Vagina (tissue), 2 donors: ENCODE data around the gene GRK5. TPM values are rescaled to one million over a fixed set of nuclear protein-coding genes. Genes with fewer than 3 reads are reported as not detected.

ENCODE experiments used
- DNase-seq, 2 donors: peaks; one replicate each; pipeline ENCODE4 v3.0.0-alpha.2; 2017; ENCODE audit errors: extremely low spot score in 2 of 2
- H3K27ac ChIP-seq: fragments of 200-600 bp; sonication (generic); one replicate; pipeline ENCODE4 v1.5.1; 2019
- H3K27me3 ChIP-seq: fragments of 200-600 bp; sonication (generic); one replicate; pipeline ENCODE4 v1.5.1; 2019
- H3K36me3 ChIP-seq, 2 donors: fragments of 200-600 bp; sonication (generic); one replicate each; pipeline ENCODE4 v1.5.1; 2017 to 2019
- H3K4me1 ChIP-seq: fragments of 200-600 bp; sonication (generic); one replicate; pipeline ENCODE4 v1.5.1; 2019
- H3K4me3 ChIP-seq, 2 donors: fragments of 200-600 bp; sonication (generic); 1 replicate in 1 of 2; 2 replicates in 1 of 2; pipeline ENCODE4 v1.5.1; 2016 to 2019
- H3K9me3 ChIP-seq: fragments of 200-600 bp; sonication (generic); one replicate; pipeline ENCODE4 v1.5.1; 2019
- CTCF ChIP-seq, 3 experiments: fragments of 450-650 bp in 2 of 3; fragments of 200-600 bp in 1 of 3; sonication (generic) in 1 of 3; IDR thresholded peaks; one replicate each; pipeline ENCODE4 v1.5.1; 2017 to 2019; ENCODE audit warnings: antibody characterized with exemption in 3 of 3, mild to moderate bottlenecking in 2 of 3, moderate library complexity in 2 of 3
- POLR2A ChIP-seq, 2 donors: fragments of 450-650 bp; IDR thresholded peaks; one replicate each; pipeline ENCODE4 v1.6.1; 2017; ENCODE audit warnings: antibody characterized with exemption in 2 of 2, mild to moderate bottlenecking in 2 of 2, moderate library complexity in 2 of 2
- POLR2AphosphoS5 ChIP-seq, 2 donors: sonication (generic); formaldehyde crosslinking; IDR thresholded peaks; one replicate each; pipeline ENCODE4 v1.9.0; 2017; ENCODE audit warnings: antibody characterized with exemption in 2 of 2, mild to moderate bottlenecking in 2 of 2, low read depth in 1 of 2; ENCODE audit not compliant: insufficient read depth in 1 of 2
- intact Hi-C: fragments of 100-400 bp; cut with DNase I; formaldehyde crosslinking; loops from one replicate; pipeline ENCODE4 v1.15.1; 2023
- total RNA-seq: library from RNA; depleted of rRNA; stranded (reverse); fragments of >200 nt; gene quantifications from one replicate; pipeline ENCODE4 v1.2.3, GENCODE V29; 2016

GRK5 gene
- total RNA-seq, 1 donor from 2014 or later, result 16.5 TPM

DNA sequence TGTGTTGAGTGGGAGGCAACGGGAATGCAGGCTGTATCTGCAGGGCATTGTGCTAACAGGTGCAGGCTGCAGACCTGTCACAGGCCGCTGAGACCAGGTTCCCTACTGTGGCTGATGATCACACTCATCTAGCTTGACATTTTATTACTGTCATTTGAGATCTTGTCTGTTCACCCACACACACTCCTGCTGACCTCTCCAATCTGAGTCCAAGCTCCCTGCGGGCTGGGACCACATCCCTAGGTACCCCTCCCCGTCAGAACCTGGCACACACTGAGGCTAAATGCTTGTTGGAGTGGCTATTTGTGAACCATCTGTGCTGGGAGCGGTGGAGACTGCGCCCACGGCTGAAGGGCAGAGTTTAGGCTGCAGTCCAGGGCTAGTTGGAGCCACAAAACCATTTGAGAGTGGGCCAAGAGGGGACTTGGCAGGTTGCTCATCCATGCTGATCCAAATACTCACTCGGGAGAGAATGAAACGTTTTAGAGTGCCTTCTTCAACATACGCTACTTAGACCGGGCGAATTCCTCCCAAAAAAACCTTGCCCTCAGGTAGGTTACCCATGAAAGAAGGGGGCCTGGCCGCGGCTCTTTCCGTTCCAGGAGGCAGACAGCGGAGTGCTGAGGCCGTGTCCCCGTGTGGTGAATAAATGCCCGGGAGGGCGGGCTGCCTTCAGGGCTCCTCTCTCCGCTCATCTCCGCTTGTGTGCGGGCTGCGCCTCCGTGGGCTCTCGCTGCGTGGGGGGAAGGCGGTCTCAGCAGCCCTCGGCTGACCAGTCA is 170.8 kb downstream of the GRK5 start:
- Histone ChIP-seq H3K4me1 (peaks cover 44% of the 10 kb centered on the region), H3K27me3 (no peaks in the 10 kb centered on the region), H3K4me3 (no peak overlapping the region), H3K27ac (no peak overlapping the region), H3K9me3 (no peaks in the 10 kb centered on the region), H3K36me3 (no peaks in the 10 kb centered on the region)
- no peak for DNase-seq
- intact Hi-C loops, result loop anchor here (5.0 kb wide), 1 partner anchor 409 kb away; no protein-coding TSS in a partner anchor
- no peak for TF ChIP-seq CTCF (IDR thresholded peaks at IDR 0.05)
- TF ChIP-seq POLR2A (IDR thresholded peaks at IDR 0.05), result no peak
- TF ChIP-seq POLR2AphosphoS5 (IDR thresholded peaks at IDR 0.05; ENCODE audit: insufficient read depth in 1 of 2, low read depth in 1 of 2), result no peak

- H3K27ac ChIP-seq, result no peak overlapping the region
- no peaks in the 10 kb centered on the region for H3K36me3 ChIP-seq
- H3K4me3 ChIP-seq, result no peak overlapping the region
- no peaks in the 10 kb centered on the region for H3K9me3 ChIP-seq
- peaks cover 44% of the 10 kb centered on the region for H3K4me1 ChIP-seq
- TF ChIP-seq POLR2AphosphoS5 (IDR thresholded peaks at IDR 0.05; ENCODE audit: insufficient read depth in 1 of 2, low read depth in 1 of 2) (no peak), POLR2A (IDR thresholded peaks at IDR 0.05) (no peak), CTCF (IDR thresholded peaks at IDR 0.05) (no peak)
- no peaks in the 10 kb centered on the region for H3K27me3 ChIP-seq
- no peak for DNase-seq
- intact Hi-C loops, result loop anchor here (5.0 kb wide), 1 partner anchor 409 kb away; no protein-coding TSS in a partner anchor
These were observed 171.3 kb downstream of the GRK5 start for GRCh38 chr10:119378737-119379067.

DNA sequence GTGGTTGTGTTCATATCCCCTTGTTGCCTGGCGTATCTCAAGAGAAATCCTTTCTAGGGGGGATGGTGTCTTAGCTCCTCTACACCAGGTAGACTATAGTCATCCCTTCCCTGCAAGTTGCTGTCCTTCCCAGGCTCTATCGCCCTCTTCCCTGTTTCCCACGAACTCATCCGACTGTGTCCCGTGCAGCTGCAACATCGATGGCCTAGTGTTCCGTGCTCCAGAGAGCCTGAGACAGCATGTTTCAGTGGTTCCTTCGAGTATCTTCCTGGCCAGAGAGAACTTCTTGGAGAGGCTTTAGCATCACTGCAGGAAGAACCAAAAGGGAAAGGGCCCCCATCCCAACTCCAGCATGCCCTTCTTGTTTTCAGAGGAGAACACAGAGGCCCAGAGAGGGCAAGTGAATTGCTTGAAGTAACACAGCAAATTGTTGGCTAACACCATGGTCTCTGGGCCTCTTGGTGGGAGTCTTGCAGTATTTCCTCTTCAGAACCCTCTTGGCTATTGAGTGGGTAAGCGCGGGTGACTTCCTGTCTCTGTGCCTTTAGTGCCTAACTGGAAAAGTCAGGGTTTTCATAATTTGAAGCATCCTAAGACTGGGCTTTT is 172.2 kb downstream of the GRK5 start:
- Histone ChIP-seq H3K27ac (no peak overlapping the region), H3K4me3 (no peak overlapping the region), H3K36me3 (no peaks in the 10 kb centered on the region), H3K9me3 (no peaks in the 10 kb centered on the region), H3K4me1 (peaks cover 38% of the 10 kb centered on the region), H3K27me3 (no peaks in the 10 kb centered on the region)
- no peak for DNase-seq
- no peak for TF ChIP-seq CTCF (IDR thresholded peaks at IDR 0.05)
- no peak for TF ChIP-seq POLR2A (IDR thresholded peaks at IDR 0.05)
- TF ChIP-seq POLR2AphosphoS5 (IDR thresholded peaks at IDR 0.05; ENCODE audit: insufficient read depth in 1 of 2, low read depth in 1 of 2), result no peak
- intact Hi-C loops, result loop anchor here (5.0 kb wide), 1 partner anchor 408 kb away; no protein-coding TSS in a partner anchor

- H3K27ac ChIP-seq, result no peak overlapping the region
- no peak for TF ChIP-seq CTCF (IDR thresholded peaks at IDR 0.05)
- TF ChIP-seq POLR2A (IDR thresholded peaks at IDR 0.05), result no peak
- no peak for TF ChIP-seq POLR2AphosphoS5 (IDR thresholded peaks at IDR 0.05; ENCODE audit: insufficient read depth in 1 of 2, low read depth in 1 of 2)
- no peak overlapping the region for H3K4me3 ChIP-seq
- H3K9me3 ChIP-seq, result no peaks in the 10 kb centered on the region
- intact Hi-C loops, result no loop called here
- no peaks in the 10 kb centered on the region for H3K27me3 ChIP-seq
- H3K4me1 ChIP-seq, result peaks cover 8% of the 10 kb centered on the region
- H3K36me3 ChIP-seq, result no peaks in the 10 kb centered on the region
- DNase-seq, result no peak
These were observed 175.9 kb downstream of the GRK5 start for GRCh38 chr10:119383174-119383856.
